Stimulated activated CD4-positive, alpha-beta T cell treated with anti-CD3 and anti-CD28 coated beads, Interleukin-4, amount 100 ng/mL, for 1 hour (primary cell): Measurements from ENCODE around the gene GID8.
A peak's percentile ranks its signal among the peaks of the same experiment; 100 is the strongest.

Experiments used
- DNase-seq: peaks from one replicate; pipeline ENCODE4 v3.0.0-alpha.2; 2020

The GID8 gene

GRCh38 chr20:62923669-62924441 is 14.1 kb upstream of the GID8 start:
- DNase-seq = no peak

DNA sequence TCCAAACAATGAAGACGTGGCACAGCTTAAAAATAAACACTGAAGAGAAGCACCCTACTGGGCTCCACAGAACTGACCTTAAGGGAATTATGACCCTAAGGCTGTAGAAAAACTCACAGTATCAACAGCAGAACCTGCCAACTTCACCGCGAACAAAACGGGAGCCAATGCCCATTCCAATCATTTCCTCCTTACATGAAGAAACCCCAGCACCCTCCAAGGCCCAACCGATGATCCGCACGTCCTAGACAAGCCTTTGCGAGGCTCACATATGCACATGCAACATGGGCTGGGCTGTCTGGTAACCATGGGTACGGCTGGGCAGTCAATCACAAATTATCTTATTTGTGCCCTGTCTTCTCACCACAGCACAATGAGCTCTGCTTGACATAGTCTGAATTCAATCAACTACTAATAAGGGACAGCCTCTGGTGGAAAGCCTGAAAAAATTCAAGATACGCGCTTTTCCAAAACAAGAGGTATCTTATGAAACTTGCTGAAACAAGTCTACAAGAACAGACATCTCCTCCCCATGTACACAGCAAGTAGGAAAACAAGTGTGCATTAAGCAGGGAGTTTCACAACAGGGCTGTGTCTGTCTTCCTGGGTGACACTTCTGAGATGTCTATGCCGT is 13.4 kb upstream of the GID8 start:
- DNase-seq = no peak

DNA sequence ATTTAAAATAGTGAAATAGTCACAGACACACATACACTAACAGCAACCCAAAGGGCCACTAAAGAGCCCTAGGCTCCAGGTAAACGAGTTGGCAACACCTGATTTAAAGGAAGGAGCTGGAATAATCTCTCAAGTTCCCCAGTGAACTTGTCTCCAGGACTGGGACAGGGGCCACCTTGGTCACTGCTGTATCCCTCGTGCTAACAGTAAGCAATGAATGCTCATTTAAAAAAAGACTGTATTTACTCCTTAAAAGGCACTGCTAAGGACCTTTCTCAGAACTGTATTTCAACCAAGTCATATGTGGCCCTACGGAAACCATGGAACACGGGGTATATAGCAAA is 12.9 kb upstream of the GID8 start:
- DNase-seq = no peak

DNA sequence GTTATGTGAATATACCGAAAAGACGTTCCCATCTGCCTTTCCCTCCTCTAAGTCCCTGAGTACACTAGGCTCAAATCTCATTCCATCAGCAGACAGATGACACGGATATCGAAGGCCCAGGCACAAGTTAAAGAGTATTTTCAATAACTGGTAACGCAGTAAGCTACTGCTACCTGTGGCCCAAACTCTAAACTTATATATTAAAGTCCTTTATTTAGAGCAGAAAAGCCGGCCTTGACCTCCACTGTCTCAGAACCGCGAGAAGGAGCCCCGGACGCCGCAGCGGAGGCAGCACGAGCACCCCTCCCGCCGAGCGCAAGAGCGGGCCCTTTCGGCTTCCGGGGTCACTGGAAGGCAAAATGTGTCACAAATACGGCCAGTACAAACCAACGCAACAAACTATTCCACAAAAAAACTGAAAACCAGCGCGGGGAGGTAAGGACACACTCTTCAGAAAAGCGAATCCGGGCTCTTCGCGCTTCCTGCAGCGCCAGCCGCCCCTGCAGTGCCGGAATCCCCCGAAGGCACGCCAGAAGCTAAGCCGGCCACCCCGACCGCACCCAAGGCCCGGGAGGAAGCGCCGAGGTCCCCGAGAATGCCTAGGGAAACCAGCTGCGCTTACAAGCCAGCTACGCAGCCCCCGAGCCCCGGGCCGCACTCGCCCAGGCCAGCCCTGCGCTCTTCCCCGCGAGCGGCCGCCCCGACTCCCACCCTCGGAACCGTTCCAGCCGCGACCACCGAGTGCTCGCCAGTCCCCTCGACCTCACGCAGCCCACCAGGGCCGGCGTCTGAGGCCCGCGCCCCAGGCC is 12.3 kb upstream of the GID8 start:
- peak; percentile 43 for DNase-seq

DNA sequence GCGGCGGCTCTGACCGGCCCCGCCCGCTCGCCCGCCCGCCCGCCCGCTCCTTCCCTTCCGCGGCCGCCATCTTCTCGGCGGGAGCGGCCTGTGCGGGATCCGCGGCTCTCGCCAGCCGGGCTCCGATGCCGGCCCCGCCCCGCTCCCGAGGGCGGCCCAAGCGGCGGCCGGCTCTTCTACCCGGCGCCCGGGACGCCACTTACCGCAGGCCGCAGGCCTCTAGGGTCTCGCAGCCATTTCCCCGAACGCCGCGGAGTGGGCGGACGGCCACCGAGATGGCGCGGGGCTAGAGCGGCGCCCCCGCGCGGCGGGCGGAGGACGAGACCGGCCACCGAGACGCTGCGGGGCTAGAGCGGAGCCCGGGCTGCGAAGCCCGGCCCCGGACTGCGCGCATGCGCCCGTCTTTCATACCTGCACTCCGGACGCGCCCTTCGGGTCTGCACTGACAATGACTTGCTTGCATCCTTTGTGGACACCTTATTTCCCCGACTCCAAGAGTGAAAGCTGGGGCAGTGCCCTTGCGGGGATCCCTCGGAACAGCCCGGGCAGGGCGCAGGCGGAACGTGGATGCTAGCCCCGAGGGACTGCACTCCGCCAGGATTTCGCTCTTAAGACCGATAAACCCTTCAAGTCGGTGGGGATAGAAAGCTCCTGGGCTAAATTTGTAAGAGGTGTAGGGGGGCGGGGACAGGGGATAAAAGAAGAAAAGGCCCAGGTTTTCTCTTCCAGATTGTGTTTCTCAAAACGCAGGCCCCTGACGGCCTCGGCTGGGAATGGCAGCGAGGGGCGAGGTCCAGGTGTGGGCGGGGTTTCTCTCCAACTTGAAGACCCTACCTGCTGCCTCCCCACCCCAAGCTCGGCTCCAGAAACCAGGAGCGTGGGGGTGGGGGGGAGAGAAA is 11.5 kb upstream of the GID8 start, which contains the start of gene DIDO1:
DIDO1 (minus strand) TSS at position 277 of the 899 bp plus-strand sequence.
- peak; percentile 93 for DNase-seq

DNA sequence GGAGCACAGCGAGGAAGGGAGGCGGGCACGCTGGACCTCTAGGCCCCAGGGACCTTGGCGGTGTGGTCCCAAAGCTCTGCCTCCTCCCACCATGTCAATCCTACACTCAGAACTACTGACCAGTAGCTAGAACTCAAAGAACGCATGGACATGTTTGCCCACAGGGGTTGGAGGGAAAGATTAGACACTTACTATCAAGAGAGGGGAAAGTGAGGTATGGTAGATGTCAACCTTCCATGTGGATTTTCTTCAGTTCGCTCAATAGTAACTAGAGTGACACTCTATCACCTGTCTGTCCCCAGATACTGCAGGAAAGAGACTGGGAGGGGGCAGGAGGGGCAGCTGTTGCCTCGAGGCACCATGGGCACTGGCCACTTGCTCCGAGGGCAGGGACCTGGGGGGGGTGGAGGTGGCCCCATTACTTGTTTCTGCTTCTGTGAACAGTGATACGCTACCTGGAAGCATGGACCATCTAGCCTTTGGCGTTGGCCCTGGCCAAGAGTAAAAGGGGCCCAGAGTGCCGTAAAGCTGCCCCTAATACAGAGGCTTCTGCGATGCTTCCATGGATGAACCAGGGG is 10.7 kb upstream of the GID8 start:
- DNase-seq = no peak

DNA sequence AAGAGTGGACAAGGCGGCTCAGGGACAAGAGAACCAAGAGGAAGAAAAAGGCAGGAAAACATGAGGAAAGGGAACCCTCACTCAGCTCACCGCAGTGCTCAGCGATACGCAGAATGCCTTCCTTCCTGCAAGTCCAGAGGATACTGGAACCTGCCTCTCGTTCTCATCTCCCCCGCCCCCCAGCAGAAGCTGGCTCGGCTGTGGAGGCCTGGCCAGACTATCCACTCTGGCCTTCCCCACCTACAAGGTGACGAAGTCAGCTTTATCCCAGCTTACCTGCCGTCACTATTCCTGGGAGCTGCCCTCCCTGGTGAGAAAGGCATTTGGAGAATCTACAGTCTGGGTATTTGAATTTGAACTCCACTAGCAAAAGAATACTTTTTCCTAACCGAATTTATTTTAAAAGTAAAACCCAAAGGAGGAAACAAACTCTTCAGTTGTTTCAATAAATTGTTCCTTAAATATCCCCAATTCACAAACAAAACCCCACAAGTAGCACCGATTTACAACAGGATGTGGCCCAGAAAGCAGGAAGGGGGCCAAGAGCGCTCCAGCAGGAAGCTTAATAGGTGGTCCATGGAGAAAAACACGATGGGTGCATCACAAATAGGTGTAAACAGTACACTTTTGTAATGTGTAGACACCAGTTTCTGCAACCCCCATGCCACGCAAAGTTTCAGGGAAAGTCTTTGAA is 9.6 kb upstream of the GID8 start:
- DNase-seq = no peak

- DNase-seq = peak; percentile 62
Measured at GRCh38 chr20:62929051-62929538, 8.9 kb upstream of the GID8 start.

GRCh38 chr20:62931464-62931863 is 6.5 kb upstream of the GID8 start:
- no peak for DNase-seq

DNA sequence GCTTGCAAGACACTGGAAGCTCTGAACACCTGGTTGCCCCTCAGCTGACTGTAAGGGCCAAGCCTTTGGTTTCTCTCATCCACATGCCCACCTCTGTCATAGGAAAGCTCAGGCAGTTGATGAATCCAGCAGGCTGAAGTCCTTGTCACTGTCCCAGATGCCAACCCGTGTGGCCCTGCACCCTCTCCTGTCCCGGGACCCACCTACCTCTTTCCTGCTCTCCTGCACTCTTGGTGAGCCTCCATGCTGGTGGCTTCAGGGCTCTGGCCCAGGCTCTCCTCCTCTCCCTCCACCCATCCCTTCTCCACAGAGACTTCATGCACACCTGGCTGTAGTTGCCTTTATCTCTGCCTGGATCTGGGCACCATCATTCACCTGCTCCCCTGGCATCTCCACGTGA is 4.0 kb upstream of the GID8 start:
- DNase-seq = no peak

GRCh38 chr20:62935204-62935967 is 2.6 kb upstream of the GID8 start:
- no peak for DNase-seq

- no peak for DNase-seq
Measured at GRCh38 chr20:62935968-62936585, 1.9 kb upstream of the GID8 start.

GRCh38 chr20:62937268-62938104 is 461 bp upstream of the GID8 start:
- DNase-seq = peak; percentile 97

DNA sequence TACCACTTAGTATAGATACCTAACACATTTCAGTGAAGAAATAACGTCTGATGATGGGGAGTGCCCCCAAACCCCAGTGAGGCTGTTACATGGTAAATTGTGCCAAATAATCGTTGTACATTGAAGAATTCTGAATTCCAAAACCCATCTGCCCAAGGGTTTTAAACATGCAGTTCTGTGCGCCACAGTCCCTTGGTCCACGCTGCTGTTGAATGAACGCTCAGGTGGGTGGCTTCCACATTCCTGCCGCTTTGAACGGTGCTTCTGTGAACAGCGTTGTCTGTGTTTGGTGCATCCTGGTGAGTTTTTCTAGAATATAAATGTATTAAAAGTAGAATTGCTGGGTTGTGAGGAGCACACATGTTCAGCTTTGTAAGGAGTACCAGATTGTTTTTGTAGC is 2.9 kb downstream of the GID8 start:
- DNase-seq = no peak

- DNase-seq = no peak
Measured at GRCh38 chr20:62941792-62942191, 3.8 kb downstream of the GID8 start.

DNA sequence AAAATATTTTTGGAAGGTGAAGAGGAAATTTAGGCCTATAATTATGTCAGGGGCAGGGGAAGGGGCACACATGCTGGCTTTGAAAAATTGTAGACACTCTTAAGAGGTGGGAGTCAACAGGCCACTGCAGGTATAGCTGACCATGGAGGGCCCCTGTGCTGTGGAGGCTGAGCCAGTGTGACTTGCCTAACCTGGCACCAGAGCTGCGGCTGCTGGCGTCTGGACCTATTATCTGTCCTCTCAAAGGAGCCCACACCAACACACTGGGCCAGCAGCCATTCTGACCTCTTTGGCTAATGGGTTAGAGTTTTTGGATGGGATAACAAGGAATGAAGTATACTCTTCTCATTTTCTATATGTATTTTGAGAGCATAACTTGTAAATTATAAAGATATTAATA is 4.5 kb downstream of the GID8 start:
- DNase-seq = no peak

GRCh38 chr20:62943396-62943795 is 5.4 kb downstream of the GID8 start:
- DNase-seq = no peak

DNA sequence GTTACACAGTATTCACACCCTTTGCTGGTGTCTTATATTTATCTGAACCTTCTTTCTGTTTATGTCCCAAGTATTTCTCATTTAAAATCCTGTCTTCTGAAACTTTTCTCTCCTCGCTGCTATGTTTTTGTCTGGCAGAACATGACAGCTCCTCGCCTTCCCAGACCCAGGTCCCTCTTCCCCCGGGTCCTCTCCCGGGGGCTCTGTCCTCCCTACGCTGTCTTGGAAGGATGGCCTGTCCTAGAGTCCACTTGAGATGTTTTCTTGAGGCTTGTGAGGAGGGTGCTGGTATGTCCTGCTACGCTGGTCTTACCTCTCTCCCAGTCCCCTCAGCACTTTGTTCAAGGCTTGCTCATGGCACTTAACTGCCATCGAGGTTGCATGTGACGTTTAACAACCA is 6.2 kb downstream of the GID8 start:
- DNase-seq = no peak

DNA sequence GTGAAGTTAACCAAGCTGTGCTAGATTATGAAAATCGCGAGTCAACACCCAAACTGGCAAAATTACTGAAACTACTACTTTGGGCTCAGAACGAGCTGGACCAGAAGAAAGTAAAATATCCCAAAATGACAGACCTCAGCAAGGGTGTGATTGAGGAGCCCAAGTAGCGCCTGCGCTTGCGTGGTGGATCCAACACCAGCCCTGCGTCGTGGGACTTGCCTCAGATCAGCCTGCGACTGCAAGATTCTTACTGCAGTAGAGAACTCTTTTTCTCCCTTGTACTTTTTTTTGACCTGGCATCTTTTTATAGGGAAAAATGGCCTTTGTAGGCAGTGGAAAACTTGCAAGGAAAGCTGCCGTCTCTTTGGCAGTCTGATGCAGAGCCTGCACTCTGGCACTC is 6.8 kb downstream of the GID8 start:
- no peak for DNase-seq
